ENCODE data around the gene CNTROB.
A peak's percentile ranks its signal among the peaks of the same experiment; 100 is the strongest.

The CNTROB gene

GRCh38 chr17:7922845-7923628 is 9.0 kb upstream of the CNTROB start:
- ChIA-PET POLR2A (interaction anchor here (1.4 kb wide), 1 partner anchor 9 kb away, joined by 6 read pairs; the partner anchor contains the start of genes CNTROB and TRAPPC1), CTCF (no interaction called here)
- TF ChIP-seq LEF1 (IDR thresholded peaks at IDR 0.05; ENCODE audit: borderline replicate concordance) (no peak), TARDBP (IDR thresholded peaks at IDR 0.05) (no peak), FOXK2 (IDR thresholded peaks at IDR 0.05) (no peak), L3MBTL2 (conservative IDR thresholded peaks at IDR 0.05) (no peak)
- DNase-seq (ENCODE audit: extremely low spot score) = no peak

- POLR2A ChIA-PET = no interaction called here
- TF ChIP-seq PKNOX1 (IDR thresholded peaks at IDR 0.05) (no peak), ARNT (IDR thresholded peaks at IDR 0.05) (no peak)
- no peak for DNase-seq (ENCODE audit: extremely low spot score)
- CTCF ChIA-PET = no interaction called here
These were observed 4.4 kb upstream of the CNTROB start for GRCh38 chr17:7927596-7927995.

- DNase-seq (ENCODE audit: extremely low spot score) = peak; percentile 23
- ChIA-PET CTCF (no interaction called here), POLR2A (interaction anchor here (5.2 kb wide), 1 partner anchor 16 kb away, joined by 48 read pairs; no protein-coding TSS in a partner anchor)
- TF ChIP-seq CTBP1 (IDR thresholded peaks at IDR 0.05; ENCODE audit: borderline replicate concordance) (no peak), L3MBTL2 (conservative IDR thresholded peaks at IDR 0.05) (no peak), FOXM1 (IDR thresholded peaks at IDR 0.05; ENCODE audit: borderline replicate concordance) (no peak)
These were observed 2.6 kb upstream of the CNTROB start, which contains the start of gene KCNAB3 for GRCh38 chr17:7929158-7930023. Gene KCNAB3, minus strand, starts transcription at chr17:7929856. Its CDS starts 421 bp downstream, at chr17:7929435.

- DNase-seq (ENCODE audit: extremely low spot score) = no peak
- TF ChIP-seq LEF1 (IDR thresholded peaks at IDR 0.05; ENCODE audit: borderline replicate concordance) (no peak), L3MBTL2 (conservative IDR thresholded peaks at IDR 0.05) (no peak), BHLHE40 (IDR thresholded peaks at IDR 0.05; ENCODE audit: borderline replicate concordance) (no peak), SP1 (IDR thresholded peaks at IDR 0.05) (no peak), TARDBP (IDR thresholded peaks at IDR 0.05) (no peak), CTBP1 (IDR thresholded peaks at IDR 0.05; ENCODE audit: borderline replicate concordance) (no peak), NFRKB (IDR thresholded peaks at IDR 0.05) (no peak), SUZ12 (IDR thresholded peaks at IDR 0.05) (no peak), PKNOX1 (IDR thresholded peaks at IDR 0.05) (no peak), ARNT (IDR thresholded peaks at IDR 0.05) (no peak)
- ChIA-PET CTCF (no interaction called here), POLR2A (interaction anchor here (1.0 to 5.2 kb wide), 15 partner anchors 9 to 303 kb away, joined by 3 to 69 read pairs (median 5); partner anchors contain the start of genes NAA38, RNF227 and SAT2)
These were observed 970 bp upstream of the CNTROB start for GRCh38 chr17:7930841-7931631.

- DNase-seq (ENCODE audit: extremely low spot score) = peak; percentile 41
- TF ChIP-seq ELF4 (IDR thresholded peaks at IDR 0.05) (no peak), SP1 (IDR thresholded peaks at IDR 0.05) (no peak), L3MBTL2 (conservative IDR thresholded peaks at IDR 0.05) (0 out of 2 replicates have a peak, but pooled peaks have one; percentile 2)
- ChIA-PET POLR2A (interaction anchor here (0.6 to 5.2 kb wide), 24 partner anchors 9 to 305 kb away, joined by 3 to 69 read pairs (median 4); partner anchors contain the start of genes NAA38, RNF227 and SAT2), CTCF (interaction anchor here (0.5 to 2.1 kb wide), 7 partner anchors 13 to 887 kb away, joined by 3 to 10 read pairs (median 3); no protein-coding TSS in a partner anchor)
These were observed 481 bp downstream of the CNTROB start for GRCh38 chr17:7932483-7932891.

- POLR2A ChIA-PET = interaction anchor here (0.7 to 5.2 kb wide), 16 partner anchors 8 to 123 kb away, joined by 3 to 69 read pairs (median 6); partner anchors contain the start of genes NAA38 and RNF227
These were observed 943 bp downstream of the CNTROB start for GRCh38 chr17:7932949-7933348.

More at GRCh38 chr17:7932949-7933348, 943 bp downstream of the CNTROB start:
- TF ChIP-seq PKNOX1 (IDR thresholded peaks at IDR 0.05) = peak; percentile 86
- TF ChIP-seq NFRKB (IDR thresholded peaks at IDR 0.05) = no peak
- peak; percentile 77 for TF ChIP-seq L3MBTL2 (conservative IDR thresholded peaks at IDR 0.05)
- no peak for TF ChIP-seq ARNT (IDR thresholded peaks at IDR 0.05)
- CTCF ChIA-PET = interaction anchor here (0.5 to 2.1 kb wide), 8 partner anchors 13 to 888 kb away, joined by 3 to 10 read pairs (median 4); no protein-coding TSS in a partner anchor
- DNase-seq (ENCODE audit: extremely low spot score) = peak; percentile 57

Measured in HEK293T (cell line).